GM19035 (cell line): ENCODE results near the gene ACVR1.

Experiments
- ATAC-seq: cut with Tn5 transposase; IDR thresholded peaks from one replicate; pipeline ENCODE4 v1.9.1; 2021; ENCODE audit not compliant: unreplicated experiment

ACVR1 gene

GRCh38 chr2:157856187-157856515 lies 20.0 kb downstream of the ACVR1 start:
- ATAC-seq, result no peak

DNA sequence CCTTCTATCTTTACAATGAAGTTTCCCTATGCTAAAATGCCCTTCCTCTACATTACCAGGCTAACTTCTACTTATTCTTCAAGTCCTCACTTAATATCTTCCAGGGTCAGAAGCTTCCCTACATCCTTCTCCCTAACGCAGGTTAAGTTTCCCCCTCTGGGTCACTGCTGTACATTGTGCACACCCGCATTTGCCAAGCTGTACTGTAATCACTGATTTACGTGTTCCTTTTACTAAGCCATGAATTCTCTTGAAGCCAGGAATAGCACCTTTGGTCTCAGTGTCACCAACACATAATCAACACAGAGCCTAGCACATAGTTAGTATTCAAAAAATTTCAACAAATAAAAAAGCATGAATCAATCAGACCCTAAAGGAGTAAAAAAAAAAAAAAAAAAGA lies 22.3 kb downstream of the ACVR1 start:
- no peak for ATAC-seq

DNA sequence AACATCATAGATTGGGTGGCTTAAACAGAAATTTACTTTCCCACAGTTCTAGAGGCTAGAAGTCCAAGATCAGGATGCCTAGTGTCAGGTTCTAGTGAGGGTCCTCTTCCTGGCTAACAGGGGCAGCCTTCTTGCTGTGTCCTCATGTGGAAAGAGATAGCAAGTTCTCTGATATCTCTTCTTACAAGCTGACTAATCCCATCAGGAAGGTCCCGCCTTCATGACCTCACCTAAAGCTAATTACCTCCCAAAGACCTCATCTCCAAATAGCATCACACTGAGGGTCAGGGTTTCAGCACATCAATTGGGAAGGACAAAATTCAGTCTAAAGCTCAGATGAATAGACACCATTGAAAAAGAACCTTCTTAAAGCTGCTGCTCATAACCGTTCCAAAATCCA lies 22.9 kb downstream of the ACVR1 start:
- ATAC-seq, result no peak

DNA sequence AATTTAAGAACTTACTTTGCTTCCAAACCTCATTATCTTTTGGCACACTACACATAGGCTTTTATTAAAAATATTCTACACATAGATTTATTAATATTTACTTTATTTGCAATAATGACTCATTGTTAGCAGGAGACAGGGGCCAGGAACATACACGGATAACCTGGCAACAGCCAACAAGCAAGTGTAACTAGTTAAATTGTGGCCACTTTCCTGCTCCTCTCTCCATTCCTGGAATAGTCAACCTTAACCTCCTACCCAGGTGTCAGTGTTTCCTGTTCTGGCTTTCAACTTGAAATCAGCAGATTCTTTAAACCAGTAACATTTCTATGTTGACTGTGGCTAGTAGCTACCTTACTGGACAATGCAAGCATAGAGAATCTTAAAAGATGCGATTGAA lies 26.5 kb downstream of the ACVR1 start:
- ATAC-seq, result no peak

DNA sequence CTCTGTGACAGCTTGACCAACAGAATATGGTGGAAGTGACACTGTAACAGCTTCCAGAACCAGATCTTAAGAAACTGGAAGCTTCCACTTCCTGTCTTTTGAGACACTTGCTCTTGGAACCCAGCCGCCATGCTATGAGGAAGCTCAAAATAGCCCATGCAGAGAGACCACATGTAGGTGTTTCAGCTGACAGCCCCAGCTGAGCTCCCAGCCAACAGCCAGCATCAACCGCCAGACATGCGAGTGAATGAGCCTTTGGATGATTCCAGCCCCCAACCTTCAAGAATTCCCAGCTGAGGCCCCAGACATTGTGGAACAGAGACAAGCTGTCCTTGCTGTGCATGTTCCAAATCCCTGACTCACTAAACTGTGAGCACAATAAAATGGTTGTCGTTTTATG lies 27.9 kb downstream of the ACVR1 start:
- ATAC-seq, result no peak

DNA sequence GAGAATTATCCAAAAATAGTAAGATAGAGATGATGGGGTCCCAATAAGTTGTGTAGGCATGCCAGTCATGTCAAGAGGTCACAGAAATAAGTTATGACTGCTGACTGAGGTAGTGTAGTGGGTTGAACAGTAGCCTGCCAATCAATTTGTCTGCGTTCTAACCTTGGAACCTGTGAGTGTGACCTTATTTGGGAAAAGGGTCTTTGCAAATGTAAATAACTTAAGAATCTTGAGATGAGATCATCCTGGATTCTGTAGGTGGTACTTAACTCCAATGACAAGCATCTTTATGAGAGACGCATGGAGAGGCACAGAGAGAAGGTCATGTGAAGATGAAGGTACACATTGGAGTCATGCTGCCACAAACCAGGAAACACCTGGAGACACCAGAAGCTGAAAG lies 31.0 kb downstream of the ACVR1 start:
- no peak for ATAC-seq

DNA sequence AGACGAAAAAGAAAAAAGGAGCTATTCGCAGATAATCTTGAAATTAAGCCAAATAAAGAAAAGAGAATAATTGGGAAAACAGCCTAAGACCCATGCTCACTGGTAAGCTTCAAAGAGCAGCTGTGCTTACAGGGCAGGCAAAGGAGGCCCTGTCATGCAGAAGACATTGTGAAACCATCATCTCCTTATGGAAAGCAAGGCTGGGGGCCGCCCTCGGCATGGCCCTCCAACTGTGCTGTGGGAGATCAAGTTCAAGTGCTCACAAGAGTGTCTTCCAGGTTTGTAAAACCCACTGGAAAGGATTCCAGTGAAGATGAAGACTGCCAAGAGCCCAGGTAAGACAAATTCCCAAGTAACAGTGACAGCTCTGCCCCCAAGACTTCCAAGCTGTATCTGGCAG lies 32.2 kb downstream of the ACVR1 start:
- ATAC-seq, result no peak

GRCh38 chr2:157843081-157843480 lies 33.0 kb downstream of the ACVR1 start:
- ATAC-seq, result no peak

- ATAC-seq, result no peak
Observed at GRCh38 chr2:157842106-157842879, 33.8 kb downstream of the ACVR1 start.

DNA sequence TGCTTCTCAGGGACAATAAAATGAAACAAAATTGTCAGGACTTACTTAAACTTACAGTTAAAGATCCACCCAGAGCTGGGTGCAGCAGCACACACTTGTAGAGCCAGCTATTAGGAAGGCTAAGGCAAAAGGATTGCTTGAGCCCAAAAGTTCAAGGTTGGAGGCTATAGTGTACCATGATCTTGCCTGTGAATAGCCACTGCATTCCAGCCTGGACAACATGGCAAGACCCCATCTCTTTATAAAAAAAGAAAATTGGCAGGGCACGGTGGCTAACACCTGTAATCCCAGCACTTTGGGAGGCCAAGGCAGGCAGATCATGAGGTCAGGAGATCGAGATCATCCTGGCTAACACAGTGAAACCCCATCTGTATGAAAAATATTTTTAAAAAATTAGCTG lies 34.6 kb downstream of the ACVR1 start:
- ATAC-seq, result no peak

- ATAC-seq, result no peak
Observed at GRCh38 chr2:157840568-157841156, 35.5 kb downstream of the ACVR1 start.

DNA sequence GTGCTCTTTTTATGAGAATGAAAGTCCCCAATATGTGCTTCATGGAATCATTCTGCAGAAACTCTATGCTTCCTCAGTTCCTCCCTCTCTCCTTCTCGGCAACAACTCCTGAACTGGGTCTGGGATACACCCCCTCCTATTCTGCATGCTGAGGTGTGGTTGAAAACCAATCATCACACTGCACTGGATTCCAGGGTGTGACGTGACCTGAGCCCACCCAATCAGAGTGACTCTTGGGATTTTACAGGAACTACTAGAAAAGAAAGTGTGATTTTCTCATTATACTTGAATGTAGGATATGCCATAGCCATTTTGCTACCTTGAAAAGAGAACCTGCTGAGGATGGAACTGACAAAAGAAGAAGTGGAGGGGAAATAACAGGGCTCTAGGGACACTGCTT lies 36.3 kb downstream of the ACVR1 start:
- no peak for ATAC-seq

DNA sequence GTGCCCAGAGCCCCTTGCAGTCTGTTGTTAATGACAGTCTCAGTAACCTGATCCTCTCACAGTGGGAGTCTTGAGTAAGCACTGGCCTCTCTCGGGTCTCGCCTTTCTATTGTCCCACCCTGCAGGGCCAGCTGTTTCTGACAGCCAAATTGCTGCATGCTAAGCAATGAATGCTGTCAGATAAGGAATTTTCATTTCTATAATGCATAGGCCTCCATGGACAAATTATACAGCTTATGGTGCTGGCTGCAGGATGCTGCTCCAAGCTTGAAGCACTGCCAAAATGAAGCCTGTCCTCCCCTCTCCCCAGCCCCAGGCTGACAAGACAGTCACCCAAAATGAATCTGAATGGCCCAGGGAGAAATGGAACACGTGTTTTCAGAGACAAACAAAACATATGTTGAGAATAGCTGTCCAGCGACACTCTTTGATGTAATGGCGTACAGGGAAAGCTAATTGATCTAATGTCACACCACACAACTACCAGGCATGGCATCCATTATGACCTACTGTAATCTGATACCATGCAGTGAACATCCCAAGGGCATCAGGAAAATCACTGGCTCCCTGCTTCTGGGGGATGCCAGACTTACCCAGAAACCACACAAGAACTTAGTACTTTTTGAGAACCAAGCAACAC lies 36.8 kb downstream of the ACVR1 start:
- ATAC-seq, result no peak

- no peak for ATAC-seq
Observed at GRCh38 chr2:157838442-157839161, 37.5 kb downstream of the ACVR1 start.

GRCh38 chr2:157837851-157838441 lies 38.2 kb downstream of the ACVR1 start:
- no peak for ATAC-seq

GRCh38 chr2:157836531-157836930 lies 39.6 kb downstream of the ACVR1 start:
- ATAC-seq, result no peak

- ATAC-seq, result no peak
Observed at GRCh38 chr2:157835425-157835824, 40.7 kb downstream of the ACVR1 start.

DNA sequence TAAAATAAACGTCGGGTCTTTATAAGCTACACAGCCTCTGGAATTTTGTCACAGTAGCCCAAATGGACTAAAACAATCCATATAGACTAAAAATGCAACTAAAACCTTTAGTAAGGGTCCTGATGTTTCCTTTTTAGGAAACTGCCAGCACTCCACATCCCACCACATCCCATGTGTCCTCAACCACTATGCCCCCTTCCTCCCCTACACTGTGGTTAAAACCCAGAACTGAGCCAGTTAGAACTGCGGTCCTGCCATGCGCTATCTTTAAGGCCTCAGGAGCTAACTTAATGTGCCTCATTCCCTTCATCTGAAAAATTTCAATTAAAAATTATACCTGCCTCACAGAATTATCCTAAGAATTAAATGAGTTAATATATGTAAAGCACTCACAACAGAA lies 41.1 kb downstream of the ACVR1 start:
- ATAC-seq, result no peak

DNA sequence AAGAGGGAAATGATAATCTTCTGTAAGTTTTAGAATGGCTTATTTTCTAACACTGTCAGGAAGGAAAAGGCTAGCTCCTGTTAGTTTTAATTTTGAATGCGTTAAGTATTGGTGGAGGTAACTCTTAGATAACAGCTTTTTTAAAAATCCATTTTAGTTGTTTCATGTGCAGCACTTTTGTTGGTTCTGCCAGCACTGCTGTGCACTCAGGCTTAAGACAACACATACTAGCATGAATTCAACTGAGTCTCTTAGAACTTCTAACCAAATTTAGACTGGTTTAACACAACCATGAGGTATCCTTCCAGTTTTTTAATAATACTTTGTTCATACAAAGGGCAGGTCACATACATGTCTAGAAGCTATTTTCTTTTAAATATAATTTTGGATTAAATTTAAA lies 42.4 kb downstream of the ACVR1 start:
- no peak for ATAC-seq

- no peak for ATAC-seq
Observed at GRCh38 chr2:157831573-157832315, 44.4 kb downstream of the ACVR1 start.
